ENCODE results near the gene CLDND1. TPM values are rescaled to one million over a fixed set of nuclear protein-coding genes. Genes with fewer than 3 reads are reported as not detected.

Gene CLDND1
- total RNA-seq, 1 experiment from 2014 or later: 90.7 TPM

DNA sequence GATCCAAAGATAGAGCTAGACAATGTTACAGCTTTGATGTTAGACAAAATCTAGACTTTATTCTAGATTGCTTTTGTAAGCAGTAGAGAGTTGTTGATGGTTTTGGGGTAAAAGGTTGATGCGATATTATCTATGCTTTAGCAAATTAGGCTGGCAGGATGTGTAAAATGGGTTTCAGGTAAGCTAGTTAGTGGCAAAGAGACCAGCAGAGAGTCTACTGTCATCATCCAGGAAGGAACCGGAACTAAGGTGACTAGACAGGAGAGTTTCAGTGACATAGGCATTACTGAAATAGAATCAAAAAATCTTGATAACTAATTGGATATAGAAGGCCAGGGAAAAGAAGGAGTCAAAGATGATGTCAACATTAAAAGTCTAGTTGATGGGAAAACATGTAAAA lies 14.1 kb downstream of the CLDND1 start:
- BruUV-seq (replicated peaks): no TSS peak
- H3K4me1 ChIP-seq (ENCODE audit: insufficient read depth, low read length, poor library complexity, severe bottlenecking): no peaks in the 10 kb centered on the region
- no peaks in the 10 kb centered on the region for H3K36me3 ChIP-seq (ENCODE audit: insufficient read depth, low read length, poor library complexity, severe bottlenecking)
- ChIA-PET CTCF (no interaction called here), POLR2A (ENCODE audit: low non-redundant PET) (no interaction called here)
- no peak overlapping the region for H3K27ac ChIP-seq (ENCODE audit: low read depth, low read length, poor library complexity, severe bottlenecking)
- no peaks in the 10 kb centered on the region for H3K27me3 ChIP-seq (replicated peaks; ENCODE audit: insufficient read depth, low read depth, low read length, poor library complexity)
- H3K4me3 ChIP-seq (ENCODE audit: low read depth, low read length, poor library complexity, severe bottlenecking): no peak overlapping the region
- intact Hi-C loops (cut with micrococcal nuclease; ENCODE audit: unreplicated experiment): no loop called here
- TF ChIP-seq, protein P1, sequence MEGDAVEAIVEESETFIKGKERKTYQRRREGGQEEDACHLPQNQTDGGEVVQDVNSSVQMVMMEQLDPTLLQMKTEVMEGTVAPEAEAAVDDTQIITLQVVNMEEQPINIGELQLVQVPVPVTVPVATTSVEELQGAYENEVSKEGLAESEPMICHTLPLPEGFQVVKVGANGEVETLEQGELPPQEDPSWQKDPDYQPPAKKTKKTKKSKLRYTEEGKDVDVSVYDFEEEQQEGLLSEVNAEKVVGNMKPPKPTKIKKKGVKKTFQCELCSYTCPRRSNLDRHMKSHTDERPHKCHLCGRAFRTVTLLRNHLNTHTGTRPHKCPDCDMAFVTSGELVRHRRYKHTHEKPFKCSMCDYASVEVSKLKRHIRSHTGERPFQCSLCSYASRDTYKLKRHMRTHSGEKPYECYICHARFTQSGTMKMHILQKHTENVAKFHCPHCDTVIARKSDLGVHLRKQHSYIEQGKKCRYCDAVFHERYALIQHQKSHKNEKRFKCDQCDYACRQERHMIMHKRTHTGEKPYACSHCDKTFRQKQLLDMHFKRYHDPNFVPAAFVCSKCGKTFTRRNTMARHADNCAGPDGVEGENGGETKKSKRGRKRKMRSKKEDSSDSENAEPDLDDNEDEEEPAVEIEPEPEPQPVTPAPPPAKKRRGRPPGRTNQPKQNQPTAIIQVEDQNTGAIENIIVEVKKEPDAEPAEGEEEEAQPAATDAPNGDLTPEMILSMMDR (conservative IDR thresholded peaks at IDR 0.05; ENCODE audit: low read depth, low read length): no peak
- TF ChIP-seq EZH2 (IDR thresholded peaks at IDR 0.05; ENCODE audit: borderline replicate concordance, low read depth, low read length, poor library complexity, severe bottlenecking): no peak
- no peaks in the 10 kb centered on the region for H3K9me3 ChIP-seq (ENCODE audit: low read depth, low read length, poor library complexity, severe bottlenecking)
- DNase-seq (ENCODE audit: low spot score): no peak

DNA sequence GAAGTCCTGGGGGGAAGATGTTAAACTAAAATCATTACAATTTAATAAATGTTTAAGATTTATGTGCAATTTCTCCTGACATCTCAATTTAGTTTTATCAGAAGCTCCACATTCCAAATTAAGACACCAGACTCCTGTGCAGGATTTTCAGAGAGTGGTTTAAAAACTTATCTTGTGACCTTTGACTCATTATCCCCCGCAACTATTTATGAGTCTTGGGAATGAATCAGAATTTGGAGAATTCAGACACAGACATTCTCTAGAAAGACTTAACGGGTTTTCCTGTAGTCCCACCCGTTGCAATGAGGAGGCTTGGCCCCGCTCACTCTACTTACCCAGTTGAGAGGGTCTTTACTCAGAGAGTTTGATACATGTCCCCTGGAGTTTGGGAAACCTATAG lies 18.2 kb downstream of the CLDND1 start:
- H3K36me3 ChIP-seq (ENCODE audit: insufficient read depth, low read length, poor library complexity, severe bottlenecking): no peaks in the 10 kb centered on the region
- CTCF ChIA-PET: no interaction called here
- TF ChIP-seq, protein P1 (conservative IDR thresholded peaks at IDR 0.05; ENCODE audit: low read depth, low read length): no peak
- no peak for TF ChIP-seq EZH2 (IDR thresholded peaks at IDR 0.05; ENCODE audit: borderline replicate concordance, low read depth, low read length, poor library complexity, severe bottlenecking)
- no peak overlapping the region for H3K27ac ChIP-seq (ENCODE audit: low read depth, low read length, poor library complexity, severe bottlenecking)
- H3K27me3 ChIP-seq (replicated peaks; ENCODE audit: insufficient read depth, low read depth, low read length, poor library complexity): peaks cover 3% of the 10 kb centered on the region
- no TSS peak for BruUV-seq (replicated peaks)
- no peak for DNase-seq (ENCODE audit: low spot score)
- H3K4me3 ChIP-seq (ENCODE audit: low read depth, low read length, poor library complexity, severe bottlenecking): no peak overlapping the region
- intact Hi-C loops (cut with micrococcal nuclease; ENCODE audit: unreplicated experiment): no loop called here
- no peaks in the 10 kb centered on the region for H3K4me1 ChIP-seq (ENCODE audit: insufficient read depth, low read length, poor library complexity, severe bottlenecking)
- no peaks in the 10 kb centered on the region for H3K9me3 ChIP-seq (ENCODE audit: low read depth, low read length, poor library complexity, severe bottlenecking)
- POLR2A ChIA-PET (ENCODE audit: low non-redundant PET): no interaction called here

DNA sequence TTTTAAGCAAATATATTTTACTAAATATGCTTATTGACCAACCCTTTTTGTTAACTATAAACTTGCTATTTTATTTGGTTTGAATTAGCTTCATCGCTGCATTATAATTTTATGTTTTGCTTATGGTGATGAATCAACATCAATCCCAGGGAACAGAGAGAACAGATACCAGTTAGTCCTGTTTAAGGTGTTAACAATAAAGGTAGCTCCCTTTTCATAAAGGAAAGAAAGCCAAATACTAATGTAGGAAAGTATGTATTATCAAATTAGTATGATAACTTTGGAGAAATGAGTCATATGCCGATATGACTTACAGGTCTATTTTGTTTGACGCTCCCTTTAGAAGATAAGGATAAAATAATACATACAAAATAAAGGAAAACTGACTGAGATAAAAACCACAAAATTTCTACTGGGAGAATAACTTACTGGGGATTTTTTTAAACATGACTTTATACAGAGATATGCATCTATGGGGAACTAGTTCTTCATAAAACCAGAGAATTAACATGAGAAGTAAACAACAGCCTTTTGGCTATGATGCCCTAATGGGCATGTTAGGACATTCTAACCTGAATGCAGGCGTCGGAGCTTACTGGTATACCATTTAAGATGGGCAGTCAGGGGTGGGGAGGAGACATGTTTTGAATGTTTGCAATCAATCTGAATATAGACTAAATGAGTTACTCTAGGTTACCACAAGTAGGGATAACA lies 20.7 kb downstream of the CLDND1 start:
- no peak overlapping the region for H3K4me3 ChIP-seq (ENCODE audit: low read depth, low read length, poor library complexity, severe bottlenecking)
- no TSS peak for BruUV-seq (replicated peaks)
- ChIA-PET CTCF (no interaction called here), POLR2A (ENCODE audit: low non-redundant PET) (no interaction called here)
- DNase-seq (ENCODE audit: low spot score): no peak
- no peaks in the 10 kb centered on the region for H3K4me1 ChIP-seq (ENCODE audit: insufficient read depth, low read length, poor library complexity, severe bottlenecking)
- peaks cover 21% of the 10 kb centered on the region for H3K27me3 ChIP-seq (replicated peaks; ENCODE audit: insufficient read depth, low read depth, low read length, poor library complexity)
- H3K27ac ChIP-seq (ENCODE audit: low read depth, low read length, poor library complexity, severe bottlenecking): no peak overlapping the region
- no peaks in the 10 kb centered on the region for H3K36me3 ChIP-seq (ENCODE audit: insufficient read depth, low read length, poor library complexity, severe bottlenecking)
- TF ChIP-seq, protein P1 (conservative IDR thresholded peaks at IDR 0.05; ENCODE audit: low read depth, low read length): no peak
- TF ChIP-seq EZH2 (IDR thresholded peaks at IDR 0.05; ENCODE audit: borderline replicate concordance, low read depth, low read length, poor library complexity, severe bottlenecking): no peak
- intact Hi-C loops (cut with micrococcal nuclease; ENCODE audit: unreplicated experiment): no loop called here
- no peaks in the 10 kb centered on the region for H3K9me3 ChIP-seq (ENCODE audit: low read depth, low read length, poor library complexity, severe bottlenecking)

Measured in A673 (cell line).